NOMO-1 treated with DMSO at 0.1 percent for 48 hours (cell line): ENCODE data around the gene FRMD1.

Experiments used
- DNase-seq: peaks from one replicate; lab custom pipeline; 2025; ENCODE audit not compliant: unreplicated experiment; lab: John Stamatoyannopoulos, UW

The FRMD1 gene

DNA sequence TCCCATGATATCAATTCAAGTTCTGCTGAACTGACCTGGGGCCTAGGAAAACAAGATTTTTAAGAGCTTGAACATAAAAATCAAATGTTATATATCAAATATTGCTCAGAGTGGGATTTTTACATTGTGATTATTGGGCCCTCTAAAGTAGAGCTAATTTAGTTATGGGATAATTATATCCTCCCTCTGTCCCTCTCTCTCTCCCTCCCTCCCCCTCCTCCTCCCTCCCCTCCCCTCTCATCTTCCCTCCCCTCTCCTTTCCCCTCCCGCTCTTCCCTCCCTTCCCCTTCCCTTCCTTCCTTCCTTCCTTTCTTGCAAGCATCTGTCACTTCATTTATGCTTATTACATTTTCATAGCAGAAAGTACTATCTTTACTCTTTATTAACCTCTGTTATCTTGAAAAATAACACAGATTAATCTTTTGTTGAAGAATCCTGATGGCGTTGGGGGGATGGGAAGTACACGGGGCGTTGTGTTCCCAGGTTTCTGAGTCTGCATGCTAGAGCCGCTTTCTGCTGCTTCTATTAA, 48.7 kb downstream of the FRMD1 start:
- DNase-seq, result no peak

DNA sequence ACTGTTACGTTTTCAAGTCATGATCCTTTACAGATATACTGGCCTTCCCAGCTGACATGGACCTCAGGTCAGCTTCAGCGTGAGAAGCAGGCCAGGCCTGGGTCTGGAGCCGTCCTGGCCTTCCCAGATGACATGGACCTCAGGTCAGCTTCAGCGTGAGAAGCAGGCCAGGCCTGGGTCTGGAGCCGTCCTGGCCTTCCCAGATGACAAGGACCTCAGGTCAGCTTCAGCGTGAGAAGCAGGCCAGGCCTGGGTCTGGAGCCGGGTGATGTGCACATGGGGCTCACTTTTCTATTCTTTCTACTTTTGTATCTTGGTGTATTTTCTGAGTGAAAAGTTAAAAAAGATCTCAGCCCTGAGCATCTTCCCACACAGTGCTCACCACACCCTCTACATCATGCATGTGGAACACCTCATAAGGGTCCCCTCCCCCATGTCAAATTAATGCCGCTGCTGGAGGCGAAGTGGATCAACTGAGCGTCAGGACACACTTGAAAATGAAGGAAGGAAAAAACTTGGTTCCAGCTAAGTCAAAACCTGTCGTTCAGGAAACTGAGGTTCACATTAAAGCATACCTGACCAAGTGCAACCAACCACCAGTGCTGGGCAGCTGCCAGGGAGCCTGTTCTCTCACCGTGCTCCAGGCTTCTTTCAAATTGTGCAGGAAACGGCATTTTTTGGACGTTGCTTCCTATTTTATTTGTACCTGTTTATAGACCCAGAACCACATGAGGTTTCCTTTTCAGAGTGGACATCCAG, 49.4 kb downstream of the FRMD1 start:
- DNase-seq, result no peak

DNA sequence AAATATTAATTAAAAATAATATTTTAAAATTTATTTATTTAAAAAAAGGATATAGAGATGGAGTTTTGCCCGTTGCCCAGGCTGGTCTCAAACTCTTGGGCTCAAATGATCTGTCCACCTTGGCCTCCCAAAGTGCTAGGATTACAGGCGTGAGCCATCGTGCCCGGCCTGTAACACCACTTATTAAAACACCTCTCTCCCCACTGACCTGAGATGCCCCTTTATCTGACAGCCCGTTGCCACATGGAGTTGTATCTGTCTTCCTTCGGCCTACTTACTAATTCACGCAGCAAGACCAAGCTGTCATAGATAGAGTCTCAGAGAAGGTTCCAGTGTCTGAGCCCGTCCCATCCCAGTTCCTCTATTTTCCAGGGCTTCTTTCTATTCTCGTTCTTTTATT, 50.8 kb downstream of the FRMD1 start:
- no peak for DNase-seq

DNA sequence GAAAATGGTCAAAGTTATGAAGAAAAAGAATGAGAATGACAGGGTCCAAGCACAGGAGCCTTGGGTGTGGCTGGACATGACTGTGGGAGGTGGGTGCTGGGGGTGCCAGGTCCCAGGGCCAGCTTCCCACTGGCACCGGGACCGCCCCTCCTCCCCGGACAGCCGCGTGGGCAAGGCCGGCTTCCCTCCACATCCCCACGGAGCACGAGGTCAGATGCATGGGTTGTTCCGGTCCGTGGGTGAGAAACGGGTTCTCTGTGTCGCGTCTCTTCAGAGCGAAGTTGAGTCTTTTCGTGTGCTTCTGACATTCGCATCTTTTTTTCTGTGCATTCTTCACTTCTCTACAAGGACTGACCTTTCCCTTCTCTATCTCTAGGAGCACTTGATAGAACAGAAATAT, 51.5 kb downstream of the FRMD1 start:
- DNase-seq, result no peak

DNA sequence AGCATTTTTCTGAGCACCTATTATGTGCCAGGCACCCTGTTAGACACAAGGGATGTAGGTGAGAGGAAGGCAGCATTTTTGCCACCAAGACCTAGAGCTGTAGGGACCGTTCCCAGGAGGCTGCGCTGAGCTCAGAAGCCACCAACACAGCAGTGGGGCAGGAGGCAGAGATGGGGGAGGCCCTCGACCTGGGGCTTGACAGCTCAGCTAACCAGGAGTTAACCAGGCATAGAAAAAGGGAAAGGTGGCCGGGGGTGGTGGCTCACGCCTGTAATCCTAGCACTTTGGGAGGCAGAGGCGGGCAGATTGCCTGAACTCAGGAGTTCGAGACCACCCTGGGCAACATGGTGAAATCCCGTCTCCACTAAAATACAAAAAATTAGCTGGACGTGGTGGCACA, 52.1 kb downstream of the FRMD1 start:
- no peak for DNase-seq

DNA sequence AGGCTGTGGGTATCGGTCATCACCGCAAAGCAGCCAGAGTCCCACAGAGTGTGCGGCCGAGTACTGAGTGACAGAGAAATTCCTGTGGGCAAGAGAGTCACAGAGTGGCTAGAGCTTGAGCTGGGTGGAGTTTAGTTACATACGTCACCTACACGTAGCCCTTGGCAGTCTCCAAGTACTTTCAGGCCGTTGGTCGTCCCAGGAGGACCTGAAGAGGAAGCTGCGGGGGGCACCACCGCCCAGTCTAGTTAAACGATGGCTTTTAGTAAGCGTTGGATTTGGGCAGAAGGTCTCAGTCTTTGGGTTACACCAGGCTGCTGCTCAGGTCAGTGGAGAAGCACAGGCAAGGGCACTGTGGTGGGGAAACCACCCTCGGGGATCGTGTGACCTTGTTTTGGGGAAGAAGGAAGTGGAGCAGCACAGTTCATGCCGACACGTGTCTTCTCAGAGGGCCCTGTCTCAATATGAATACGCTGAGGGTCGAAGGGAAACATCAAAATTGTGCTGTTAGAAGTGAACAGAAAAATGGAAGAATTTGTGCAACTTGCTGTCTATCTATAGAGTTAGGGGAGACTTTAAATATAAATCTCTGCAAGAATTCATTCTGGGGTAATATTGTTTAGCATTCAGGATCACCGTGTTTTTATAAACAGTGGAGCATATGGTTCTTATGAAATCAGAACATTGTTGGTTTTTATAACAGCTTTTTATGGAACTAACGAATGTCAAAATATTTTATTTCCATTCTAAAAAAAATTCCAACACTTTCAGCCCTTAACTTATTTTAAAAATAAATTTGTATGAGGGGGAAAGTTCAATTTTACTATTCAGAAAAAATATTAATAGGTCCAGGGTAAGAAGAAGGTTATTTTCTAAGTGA, 52.9 kb downstream of the FRMD1 start:
- DNase-seq, result no peak

DNA sequence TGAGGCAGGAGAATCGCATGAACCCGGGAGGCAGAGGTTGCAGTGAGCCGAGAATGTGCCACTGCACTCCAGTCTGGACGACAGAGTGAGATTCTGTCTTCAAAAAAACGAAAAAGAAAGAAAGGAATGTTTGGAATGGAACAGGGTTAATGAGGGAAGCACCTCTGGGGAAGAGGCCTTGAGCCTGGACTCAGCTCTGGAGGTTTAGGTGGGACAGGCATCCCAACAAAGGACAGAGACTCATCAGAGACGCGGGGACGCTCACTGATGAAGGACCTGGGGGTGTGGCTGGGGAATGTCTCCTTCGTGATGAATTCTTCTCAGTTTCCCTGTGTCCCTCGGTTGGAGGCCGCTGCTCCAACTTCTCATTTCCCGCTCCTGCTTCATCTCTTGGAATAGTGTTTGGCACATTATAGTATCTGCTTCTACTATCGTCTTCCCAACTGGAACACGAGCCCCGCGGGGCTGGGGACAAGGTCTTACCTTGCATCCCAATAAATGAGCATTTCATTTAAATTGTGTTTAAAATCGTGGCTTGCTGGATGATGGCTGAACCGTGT, 54.0 kb downstream of the FRMD1 start:
- no peak for DNase-seq

DNA sequence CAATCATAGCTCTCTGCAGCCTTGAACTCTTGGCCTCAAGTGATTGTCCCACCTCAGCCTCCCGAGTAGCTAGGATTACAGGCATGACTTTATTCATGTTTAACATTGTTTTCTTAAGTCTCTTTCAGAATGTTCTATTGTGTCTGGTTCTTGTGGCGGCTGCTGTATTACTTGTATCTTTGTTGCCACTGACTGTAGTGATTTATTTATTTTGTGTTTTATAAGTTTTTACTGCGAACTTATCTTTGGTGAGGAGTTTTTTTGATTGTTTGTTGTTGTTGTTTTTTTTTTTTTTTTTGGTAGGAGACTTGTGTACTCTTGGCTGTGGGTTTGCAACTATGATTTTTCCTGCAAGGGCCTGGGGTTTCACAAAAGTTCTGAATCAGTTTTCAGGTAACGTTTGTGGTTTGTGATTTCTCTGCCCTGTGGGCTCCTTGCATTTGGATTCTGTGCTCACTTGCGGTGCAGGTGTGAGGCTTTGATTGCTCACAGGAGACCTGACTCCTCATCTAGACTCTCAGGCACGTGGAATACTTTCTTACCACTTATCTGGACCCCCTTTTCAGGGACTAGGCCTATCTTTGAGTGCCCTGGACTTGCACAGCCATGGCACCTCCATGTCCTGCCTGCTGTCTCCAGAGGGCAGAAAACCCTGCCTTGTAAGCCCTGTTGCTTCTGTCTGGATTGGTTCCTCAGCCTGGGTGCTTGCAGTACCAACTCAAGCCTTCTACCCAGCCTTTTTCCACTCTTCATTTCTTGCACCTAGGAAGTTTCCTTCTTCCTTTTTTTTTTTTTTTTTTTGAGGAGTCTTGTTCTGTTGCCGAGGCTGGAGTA, 56.3 kb downstream of the FRMD1 start:
- no peak for DNase-seq

DNA sequence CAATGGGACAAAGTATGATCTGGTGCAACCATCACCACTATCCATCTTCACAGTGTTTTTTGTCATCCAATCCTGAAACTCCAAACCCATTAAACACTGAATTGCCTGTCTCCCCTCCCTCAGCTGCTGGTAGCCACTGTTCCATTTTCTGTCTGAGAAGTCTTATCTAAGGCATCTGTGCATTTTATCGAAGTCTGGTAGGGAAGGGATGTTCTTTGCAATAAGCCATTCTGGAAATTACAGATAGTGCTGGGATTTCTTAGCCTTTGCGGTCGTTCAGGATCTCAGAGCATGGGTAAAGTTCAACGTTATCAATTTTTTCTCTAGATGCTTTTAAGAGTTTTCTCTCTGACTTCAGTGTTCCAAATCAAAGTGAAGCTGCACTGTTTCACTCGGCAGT, 57.4 kb downstream of the FRMD1 start:
- DNase-seq, result no peak

DNA sequence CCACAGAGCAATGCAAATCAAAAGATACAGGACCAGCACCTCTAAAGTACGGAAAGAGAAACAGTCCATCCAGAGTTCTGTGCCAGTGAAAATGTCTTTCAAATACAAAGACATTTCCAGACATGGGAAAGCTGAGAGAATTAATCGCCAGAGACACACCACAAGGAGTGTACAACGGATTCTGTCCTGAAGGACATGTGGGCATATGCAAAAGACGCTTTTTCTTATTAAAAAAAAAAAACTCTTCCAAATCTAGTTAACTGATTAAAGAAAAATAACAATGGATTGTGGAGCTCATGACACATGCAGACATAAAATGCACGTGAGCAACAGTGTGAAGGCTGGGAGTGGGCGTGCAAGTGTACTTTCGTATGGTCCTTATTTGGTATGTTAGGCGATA, 58.8 kb downstream of the FRMD1 start:
- DNase-seq, result no peak

DNA sequence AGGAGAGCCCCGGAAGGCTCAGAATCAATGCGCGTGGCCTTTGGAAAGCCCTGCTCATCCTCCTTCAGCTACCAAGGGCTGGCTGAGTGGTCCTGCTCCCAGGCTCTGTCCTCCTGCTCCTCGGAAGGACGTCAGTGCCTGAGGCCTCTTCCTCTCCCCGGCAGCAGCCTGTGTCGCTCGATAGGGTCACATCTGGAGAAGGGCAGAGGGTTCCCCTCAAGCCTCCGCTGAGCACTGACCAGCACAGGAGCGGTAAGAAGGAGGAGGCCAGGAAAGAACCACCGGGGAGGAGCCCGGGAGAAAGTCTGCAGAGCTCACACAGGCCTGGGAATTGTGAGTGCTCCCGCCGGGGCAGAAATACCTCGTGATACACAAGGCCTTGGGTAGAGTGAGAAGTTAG, 60.3 kb downstream of the FRMD1 start:
- DNase-seq, result no peak

DNA sequence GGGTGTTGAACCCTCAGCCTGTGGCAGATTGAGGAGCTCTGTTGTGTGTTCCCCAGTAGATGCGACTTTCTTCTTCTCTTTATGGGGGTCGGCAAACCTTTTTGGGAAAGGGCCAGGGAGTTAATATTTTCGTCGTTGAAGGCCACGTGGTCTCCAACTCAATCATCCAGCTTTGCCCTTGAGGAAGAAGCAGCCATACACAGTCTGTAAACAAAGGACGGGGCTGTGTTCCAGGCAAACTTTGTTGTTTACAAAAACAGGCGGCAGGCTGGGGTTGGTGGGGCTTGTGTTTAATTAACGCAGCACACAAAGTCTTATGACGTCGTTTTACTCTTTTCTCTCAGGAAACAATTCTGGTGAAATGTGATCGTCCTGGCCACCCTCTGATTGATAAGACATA, 61.4 kb downstream of the FRMD1 start:
- no peak for DNase-seq

DNA sequence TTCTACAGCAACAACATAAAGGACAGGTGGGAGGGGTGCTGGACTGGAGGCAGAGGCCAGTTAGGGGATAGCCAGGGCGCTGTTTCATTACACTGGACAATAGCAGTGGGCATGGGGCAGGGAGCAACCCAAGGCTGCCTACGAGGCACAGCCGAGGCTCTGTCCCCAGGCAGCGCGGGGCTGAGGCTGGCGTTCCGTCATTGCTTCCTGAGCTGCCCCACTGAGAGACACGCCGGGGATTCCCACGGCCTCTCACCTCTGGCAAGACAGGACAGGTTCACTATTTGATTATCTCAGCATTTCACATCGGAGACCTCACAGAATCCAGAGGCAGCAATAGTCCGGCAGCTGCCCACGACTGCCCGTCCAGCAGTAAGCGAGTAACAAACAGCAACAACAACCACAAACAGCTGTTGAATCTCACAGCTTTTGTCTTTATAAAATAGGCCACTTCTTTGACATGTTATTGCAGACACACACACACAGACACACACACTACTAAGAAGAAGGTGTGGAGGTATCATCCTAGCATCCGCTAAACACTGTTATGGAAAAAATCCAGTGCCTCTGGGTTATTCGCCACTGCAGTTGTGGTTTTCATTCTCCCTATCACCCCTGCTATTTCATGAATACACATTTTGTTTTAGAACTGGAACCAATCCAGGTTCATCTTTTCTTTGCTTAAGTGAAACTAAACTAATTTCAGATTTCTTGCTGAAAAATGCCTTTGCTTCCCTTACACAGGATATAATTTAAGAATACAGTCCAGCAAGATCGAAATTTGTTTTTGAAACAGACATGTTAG, 62.1 kb downstream of the FRMD1 start:
- DNase-seq, result no peak

DNA sequence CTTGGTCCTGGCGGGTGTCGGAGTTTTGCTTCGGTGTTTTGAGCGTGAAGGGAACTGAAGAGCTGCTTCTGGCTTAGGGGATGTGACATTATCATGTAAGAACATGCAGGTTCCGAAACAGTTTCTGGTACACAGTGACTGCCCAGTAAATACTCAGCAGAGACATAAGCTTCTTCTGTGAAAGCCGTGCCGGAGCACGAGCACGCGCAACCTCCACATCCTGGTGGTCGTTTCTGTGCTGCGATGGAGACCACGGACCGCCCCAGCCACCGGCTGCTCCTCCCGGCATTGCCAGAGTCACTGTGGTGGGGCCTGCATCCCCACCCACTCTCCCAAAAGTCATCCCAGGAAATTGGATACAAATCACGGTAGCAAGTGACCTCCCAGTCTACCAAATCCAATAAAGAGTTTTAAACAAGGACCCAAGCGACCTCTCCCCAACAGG, 62.8 kb downstream of the FRMD1 start:
- DNase-seq, result no peak

DNA sequence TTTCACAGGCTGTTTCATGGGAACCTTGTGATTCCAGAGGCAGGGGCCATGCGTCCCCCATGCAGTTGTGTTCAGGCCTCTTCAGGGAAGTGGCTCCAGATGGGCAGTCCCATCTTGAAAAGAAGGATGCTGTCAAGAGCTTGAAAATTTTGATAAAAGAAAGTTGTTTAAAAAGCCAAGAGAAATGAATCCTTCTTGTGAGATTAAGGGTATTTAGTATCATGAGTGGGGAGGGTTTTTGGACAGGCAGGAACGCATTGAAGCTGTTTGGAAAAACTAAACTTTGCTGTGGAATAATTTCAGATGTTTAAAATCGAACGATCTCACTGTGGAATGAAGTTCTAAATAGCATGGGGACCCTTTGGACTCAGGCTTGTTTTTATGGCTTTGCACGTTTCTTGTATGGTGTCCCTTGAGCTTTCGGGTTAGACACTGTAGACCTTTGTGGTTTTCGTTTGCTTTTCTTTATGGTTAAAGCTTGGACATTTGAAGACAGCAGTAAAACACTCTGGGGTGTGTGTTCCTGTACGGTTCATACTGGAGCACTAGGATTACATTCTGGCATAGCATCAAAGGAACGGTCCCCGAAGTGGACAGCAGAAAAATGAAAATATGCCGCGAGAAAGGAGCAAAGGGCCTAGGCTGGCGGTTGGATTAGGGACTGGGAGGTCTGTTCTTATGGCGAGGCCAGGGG, 63.4 kb downstream of the FRMD1 start:
- no peak for DNase-seq

DNA sequence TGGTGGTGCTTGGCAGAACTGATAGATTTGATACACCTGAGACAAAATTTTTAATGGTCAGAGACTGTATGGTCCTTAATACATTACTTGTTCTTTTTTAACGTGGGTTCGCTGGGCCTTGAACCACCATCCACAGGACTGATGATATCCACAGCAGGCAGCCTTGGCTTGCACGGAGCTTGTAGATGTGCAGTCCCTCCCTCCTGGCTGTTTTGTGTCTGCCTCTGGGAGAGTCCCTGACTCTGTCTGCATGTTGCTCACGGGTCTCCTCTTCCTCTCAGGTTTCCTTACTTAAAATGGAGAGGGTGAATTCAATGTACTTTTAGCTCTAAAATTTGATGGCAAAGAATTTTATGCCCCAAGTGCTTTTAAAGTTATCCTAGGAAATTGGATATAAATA, 64.0 kb downstream of the FRMD1 start:
- DNase-seq, result no peak

DNA sequence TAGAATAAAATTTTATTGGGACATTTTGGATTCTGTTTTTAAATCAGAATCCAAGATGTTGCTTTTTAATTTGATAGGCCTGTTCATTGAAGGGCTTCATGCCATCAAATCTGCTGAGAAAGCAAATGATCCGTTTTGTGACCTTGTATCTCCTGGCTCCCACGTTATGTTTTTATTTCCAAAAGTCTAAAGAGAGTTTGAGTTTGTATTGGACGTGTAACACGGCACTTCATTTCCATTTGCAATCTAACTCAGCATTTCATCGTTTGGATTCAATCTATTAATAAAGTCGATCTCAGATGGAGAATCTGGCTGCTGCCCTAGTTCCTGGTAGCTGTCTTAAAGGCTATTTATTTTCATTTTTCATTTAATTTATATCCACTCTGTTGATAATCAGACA, 64.6 kb downstream of the FRMD1 start:
- no peak for DNase-seq

DNA sequence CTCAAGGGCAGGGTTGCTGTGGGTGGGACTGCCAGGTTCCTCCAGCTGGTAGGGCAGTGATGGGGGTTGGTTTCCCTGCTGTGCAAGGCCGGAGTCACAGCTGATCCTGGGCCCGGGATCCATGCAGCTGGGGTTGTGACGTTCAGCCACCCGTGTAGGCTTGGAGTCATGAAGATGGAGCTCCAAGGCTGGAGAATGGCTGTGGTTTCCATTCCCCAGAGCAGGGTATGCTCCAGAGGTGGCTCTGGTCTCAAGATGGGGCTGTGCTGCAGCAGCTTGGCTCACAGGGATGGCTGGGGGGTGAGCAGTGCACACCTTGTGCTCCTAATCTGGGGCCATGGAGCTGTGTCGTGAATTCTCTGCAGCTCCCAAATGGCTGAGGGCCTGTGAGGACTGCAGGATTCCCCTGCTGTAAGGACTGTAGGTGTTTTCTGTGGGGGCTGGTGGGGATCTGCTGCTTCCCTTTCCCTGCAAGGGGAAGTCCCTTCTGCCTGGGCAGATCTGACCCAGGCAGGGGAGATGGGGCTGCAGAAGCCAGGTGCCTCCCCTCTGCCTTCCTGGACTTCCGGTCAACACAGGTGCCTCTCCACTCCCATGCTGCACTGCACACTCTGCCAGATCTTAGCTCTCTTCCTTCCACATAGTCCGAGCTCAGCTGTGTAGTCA, 65.6 kb downstream of the FRMD1 start:
- no peak for DNase-seq
